ENCODE results near the gene POFUT1. TPM values are rescaled to one million over a fixed set of nuclear protein-coding genes. Genes with fewer than 3 reads are reported as not detected.
"Not testable (repeated sequence)": the region's sequence is repeated elsewhere in the genome, so short reads cannot be mapped to it uniquely, and the experiment has no call there.

POFUT1 gene
- total RNA-seq, 4 donors from 2014 or later: 11.2 to 47.1 (median 23.3) TPM

- intact Hi-C loops (cut with DNase I; ENCODE audit: low total_unique reads): no loop called here
- DNase-seq: no peak
- no peak overlapping the region for H3K27ac ChIP-seq
- H3K9me3 ChIP-seq: no peaks in the 10 kb centered on the region
- no peaks in the 10 kb centered on the region for H3K36me3 ChIP-seq
- no peaks in the 10 kb centered on the region for H3K27me3 ChIP-seq
- H3K4me3 ChIP-seq: no peak overlapping the region
- TF ChIP-seq, protein P1, sequence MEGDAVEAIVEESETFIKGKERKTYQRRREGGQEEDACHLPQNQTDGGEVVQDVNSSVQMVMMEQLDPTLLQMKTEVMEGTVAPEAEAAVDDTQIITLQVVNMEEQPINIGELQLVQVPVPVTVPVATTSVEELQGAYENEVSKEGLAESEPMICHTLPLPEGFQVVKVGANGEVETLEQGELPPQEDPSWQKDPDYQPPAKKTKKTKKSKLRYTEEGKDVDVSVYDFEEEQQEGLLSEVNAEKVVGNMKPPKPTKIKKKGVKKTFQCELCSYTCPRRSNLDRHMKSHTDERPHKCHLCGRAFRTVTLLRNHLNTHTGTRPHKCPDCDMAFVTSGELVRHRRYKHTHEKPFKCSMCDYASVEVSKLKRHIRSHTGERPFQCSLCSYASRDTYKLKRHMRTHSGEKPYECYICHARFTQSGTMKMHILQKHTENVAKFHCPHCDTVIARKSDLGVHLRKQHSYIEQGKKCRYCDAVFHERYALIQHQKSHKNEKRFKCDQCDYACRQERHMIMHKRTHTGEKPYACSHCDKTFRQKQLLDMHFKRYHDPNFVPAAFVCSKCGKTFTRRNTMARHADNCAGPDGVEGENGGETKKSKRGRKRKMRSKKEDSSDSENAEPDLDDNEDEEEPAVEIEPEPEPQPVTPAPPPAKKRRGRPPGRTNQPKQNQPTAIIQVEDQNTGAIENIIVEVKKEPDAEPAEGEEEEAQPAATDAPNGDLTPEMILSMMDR (IDR thresholded peaks at IDR 0.05): no peak
- TF ChIP-seq POLR2A (IDR thresholded peaks at IDR 0.05): no peak
- H3K4me1 ChIP-seq: no peaks in the 10 kb centered on the region
These were observed 40.1 kb upstream of the POFUT1 start for GRCh38 chr20:32167552-32167951.

GRCh38 chr20:32168184-32168910 lies 39.3 kb upstream of the POFUT1 start:
- no peak for DNase-seq
- TF ChIP-seq, protein P1 (IDR thresholded peaks at IDR 0.05): no peak
- TF ChIP-seq POLR2A (IDR thresholded peaks at IDR 0.05): no peak
- intact Hi-C loops (cut with DNase I; ENCODE audit: low total_unique reads): no loop called here
- Histone ChIP-seq H3K9me3 (no peaks in the 10 kb centered on the region), H3K27ac (no peak overlapping the region), H3K27me3 (no peaks in the 10 kb centered on the region), H3K4me3 (no peak overlapping the region), H3K36me3 (no peaks in the 10 kb centered on the region), H3K4me1 (no peaks in the 10 kb centered on the region)

DNA sequence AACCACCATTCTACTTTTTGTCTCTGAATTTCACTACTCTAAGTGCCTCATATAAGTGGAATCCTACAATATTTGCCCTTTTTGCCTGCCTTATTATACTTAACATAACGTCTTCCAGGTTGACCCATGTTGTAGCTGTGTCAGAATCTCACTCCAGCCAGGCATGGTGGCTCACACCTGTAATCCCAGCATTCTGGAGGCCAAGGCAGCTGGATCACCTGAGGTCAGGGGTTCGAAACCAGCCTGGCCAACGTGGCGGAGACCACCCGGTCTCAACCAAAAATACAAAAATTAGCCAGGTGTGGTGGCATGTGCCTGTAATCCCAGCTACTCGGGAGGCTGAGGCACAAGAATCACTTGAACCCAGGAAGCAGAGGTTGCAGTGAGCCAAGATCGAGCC lies 30.0 kb upstream of the POFUT1 start:
- H3K4me1 ChIP-seq; H3K4me3 ChIP-seq; H3K9me3 ChIP-seq; H3K36me3 ChIP-seq; H3K27me3 ChIP-seq; H3K27ac ChIP-seq; DNase-seq; intact Hi-C loops (cut with DNase I; ENCODE audit: low total_unique reads): not testable (repeated sequence)

DNA sequence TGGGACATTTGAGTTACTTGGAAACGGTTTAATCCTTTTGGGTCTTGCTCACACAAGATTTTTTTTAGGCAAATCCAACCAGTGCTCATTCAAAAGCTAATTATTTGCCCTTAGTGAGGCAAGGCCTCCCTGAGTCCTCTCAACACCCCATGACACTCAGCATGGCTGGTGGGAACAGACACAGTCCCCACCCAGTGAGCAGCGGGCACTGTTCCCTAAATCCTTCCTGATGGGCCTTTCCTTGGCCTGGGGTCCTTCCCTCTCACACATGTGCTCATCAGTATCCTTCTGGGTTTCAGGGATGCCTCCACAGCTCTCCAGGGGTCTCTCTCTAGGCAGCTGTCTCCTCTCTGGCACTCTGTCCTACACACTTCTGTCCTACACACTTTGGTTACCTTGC lies 28.2 kb upstream of the POFUT1 start:
- DNase-seq: no peak
- no peak overlapping the region for H3K27ac ChIP-seq
- H3K4me3 ChIP-seq: no peak overlapping the region
- no peaks in the 10 kb centered on the region for H3K4me1 ChIP-seq
- intact Hi-C loops (cut with DNase I; ENCODE audit: low total_unique reads): no loop called here
- no peaks in the 10 kb centered on the region for H3K27me3 ChIP-seq
- no peaks in the 10 kb centered on the region for H3K9me3 ChIP-seq
- H3K36me3 ChIP-seq: no peaks in the 10 kb centered on the region
- TF ChIP-seq, protein P1 (IDR thresholded peaks at IDR 0.05): no peak
- TF ChIP-seq POLR2A (IDR thresholded peaks at IDR 0.05): no peak

GRCh38 chr20:32179934-32180333 lies 27.7 kb upstream of the POFUT1 start:
- no peaks in the 10 kb centered on the region for H3K27me3 ChIP-seq
- DNase-seq: no peak
- H3K9me3 ChIP-seq: no peaks in the 10 kb centered on the region
- H3K4me1 ChIP-seq: no peaks in the 10 kb centered on the region
- H3K4me3 ChIP-seq: no peak overlapping the region
- H3K27ac ChIP-seq: no peak overlapping the region
- intact Hi-C loops (cut with DNase I; ENCODE audit: low total_unique reads): no loop called here
- TF ChIP-seq POLR2A (IDR thresholded peaks at IDR 0.05): no peak
- TF ChIP-seq, protein P1 (IDR thresholded peaks at IDR 0.05): no peak
- no peaks in the 10 kb centered on the region for H3K36me3 ChIP-seq

DNA sequence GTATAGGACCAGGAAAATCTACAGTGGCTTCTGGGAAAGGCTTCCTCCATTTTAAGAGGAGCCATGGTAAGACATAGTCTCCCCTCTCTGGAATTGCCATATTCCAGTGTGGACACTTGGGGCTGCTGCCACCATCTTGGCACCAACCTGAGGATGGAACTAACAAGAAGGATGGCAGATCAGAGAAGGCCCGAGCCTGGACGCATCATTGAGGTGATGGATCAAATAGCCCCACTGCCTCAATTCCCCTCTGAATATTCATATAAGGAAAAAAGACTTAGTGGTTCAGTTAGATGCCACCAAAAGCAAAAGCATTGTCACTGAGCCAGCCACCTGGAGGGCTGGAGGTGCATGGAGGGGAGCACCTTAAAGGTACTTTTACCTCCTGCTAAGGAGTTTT lies 26.1 kb upstream of the POFUT1 start:
- no peak for TF ChIP-seq POLR2A (IDR thresholded peaks at IDR 0.05)
- TF ChIP-seq, protein P1 (IDR thresholded peaks at IDR 0.05): no peak
- no peaks in the 10 kb centered on the region for H3K27me3 ChIP-seq
- no peak overlapping the region for H3K4me3 ChIP-seq
- intact Hi-C loops (cut with DNase I; ENCODE audit: low total_unique reads): no loop called here
- H3K27ac ChIP-seq: no peak overlapping the region
- H3K9me3 ChIP-seq: no peaks in the 10 kb centered on the region
- H3K4me1 ChIP-seq: no peaks in the 10 kb centered on the region
- no peaks in the 10 kb centered on the region for H3K36me3 ChIP-seq
- no peak for DNase-seq

Data from uterus (tissue), 4 donors.